Prostate gland (tissue), 2 donors: ENCODE data around the gene KRTAP12-4.

ENCODE experiments used
- POLR2A ChIP-seq: fragments of 450-650 bp; IDR thresholded peaks from one replicate; pipeline ENCODE4 v1.6.1; 2016; ENCODE audit warnings: antibody characterized with exemption, mild to moderate bottlenecking
- TF ChIP-seq, protein P1 (sequence below), 4 experiments: fragments of 200-600 bp in 2 of 4; fragments of 450-650 bp in 2 of 4; sonication (generic) in 2 of 4; IDR thresholded peaks; 1 replicate in 3 of 4; 2 replicates in 1 of 4; pipeline ENCODE4 v1.5.1; 2016 to 2019; ENCODE audit warnings: antibody characterized with exemption in 4 of 4, mild to moderate bottlenecking in 2 of 4, moderate library complexity in 2 of 4

DNA sequence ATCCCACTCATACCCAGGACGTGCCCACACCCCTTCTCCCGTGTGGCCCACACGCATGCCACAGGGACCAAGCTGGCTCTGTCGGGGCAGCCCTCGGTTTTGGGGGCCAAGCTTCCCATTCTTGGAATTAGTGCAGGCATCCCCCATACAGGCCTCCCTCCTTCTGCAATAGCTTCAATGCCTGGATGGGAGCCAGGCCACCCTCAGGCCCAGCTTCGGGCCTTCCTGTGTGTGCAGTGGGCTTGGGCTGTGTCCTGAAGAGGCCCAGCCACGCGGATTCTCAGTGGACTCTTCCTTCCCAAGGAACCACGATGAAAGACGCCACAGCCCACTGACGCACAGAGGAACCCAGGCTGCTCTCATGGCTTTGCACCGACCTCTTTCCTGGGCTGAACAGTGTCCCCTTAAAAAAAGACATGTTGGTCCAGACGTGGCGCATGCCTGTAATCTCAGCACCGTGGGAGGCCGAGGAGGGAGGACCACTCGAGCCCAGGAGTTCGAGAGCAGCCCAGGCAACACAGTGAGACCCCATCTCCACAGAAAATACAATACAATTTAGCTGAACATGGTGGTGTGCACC is 4.8 kb downstream of the KRTAP12-4 start:
- no peak for TF ChIP-seq POLR2A
- TF ChIP-seq, protein P1, sequence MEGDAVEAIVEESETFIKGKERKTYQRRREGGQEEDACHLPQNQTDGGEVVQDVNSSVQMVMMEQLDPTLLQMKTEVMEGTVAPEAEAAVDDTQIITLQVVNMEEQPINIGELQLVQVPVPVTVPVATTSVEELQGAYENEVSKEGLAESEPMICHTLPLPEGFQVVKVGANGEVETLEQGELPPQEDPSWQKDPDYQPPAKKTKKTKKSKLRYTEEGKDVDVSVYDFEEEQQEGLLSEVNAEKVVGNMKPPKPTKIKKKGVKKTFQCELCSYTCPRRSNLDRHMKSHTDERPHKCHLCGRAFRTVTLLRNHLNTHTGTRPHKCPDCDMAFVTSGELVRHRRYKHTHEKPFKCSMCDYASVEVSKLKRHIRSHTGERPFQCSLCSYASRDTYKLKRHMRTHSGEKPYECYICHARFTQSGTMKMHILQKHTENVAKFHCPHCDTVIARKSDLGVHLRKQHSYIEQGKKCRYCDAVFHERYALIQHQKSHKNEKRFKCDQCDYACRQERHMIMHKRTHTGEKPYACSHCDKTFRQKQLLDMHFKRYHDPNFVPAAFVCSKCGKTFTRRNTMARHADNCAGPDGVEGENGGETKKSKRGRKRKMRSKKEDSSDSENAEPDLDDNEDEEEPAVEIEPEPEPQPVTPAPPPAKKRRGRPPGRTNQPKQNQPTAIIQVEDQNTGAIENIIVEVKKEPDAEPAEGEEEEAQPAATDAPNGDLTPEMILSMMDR (IDR thresholded peaks at IDR 0.05): no peak
